SIG-M5 treated with dmso at 0.1 percent for 504 hours (cell line): ENCODE data around the gene PPP1CC.
A peak's percentile ranks its signal among the peaks of the same experiment; 100 is the strongest.
"Not testable (repeated sequence)": the region's sequence is repeated elsewhere in the genome, so short reads cannot be mapped to it uniquely, and the experiment has no call there.

Experiments used
- DNase-seq: peaks from one replicate; lab custom pipeline; 2025; ENCODE audit not compliant: unreplicated experiment; lab: John Stamatoyannopoulos, UW

PPP1CC gene

GRCh38 chr12:110756611-110757010, 13.9 kb upstream of the PPP1CC start:
- no peak for DNase-seq

- no peak for DNase-seq
These were observed 11.6 kb upstream of the PPP1CC start for GRCh38 chr12:110754101-110754793.

- no peak for DNase-seq
These were observed 8.2 kb upstream of the PPP1CC start for GRCh38 chr12:110750784-110751461.

GRCh38 chr12:110746550-110746949, 3.9 kb upstream of the PPP1CC start:
- DNase-seq: no peak

- no peak for DNase-seq
These were observed 3.0 kb upstream of the PPP1CC start for GRCh38 chr12:110745542-110746284.

GRCh38 chr12:110744601-110745264, 2.0 kb upstream of the PPP1CC start:
- no peak for DNase-seq

GRCh38 chr12:110744151-110744571, 1.5 kb upstream of the PPP1CC start:
- DNase-seq: no peak

- DNase-seq: peak; percentile 55
These were observed 941 bp upstream of the PPP1CC start for GRCh38 chr12:110743571-110744093.

- no peak for DNase-seq
These were observed 484 bp downstream of the PPP1CC start for GRCh38 chr12:110742096-110742717.

GRCh38 chr12:110741341-110742095, 1.2 kb downstream of the PPP1CC start:
- peak; percentile 58 for DNase-seq

- DNase-seq: no peak
These were observed 2.8 kb downstream of the PPP1CC start for GRCh38 chr12:110739894-110740293.

GRCh38 chr12:110739488-110739887, 3.2 kb downstream of the PPP1CC start:
- no peak for DNase-seq

GRCh38 chr12:110737532-110737931, 5.2 kb downstream of the PPP1CC start:
- no peak for DNase-seq

- not testable (repeated sequence) for DNase-seq
These were observed 5.7 kb downstream of the PPP1CC start for GRCh38 chr12:110737016-110737415.

GRCh38 chr12:110733900-110734299, 8.8 kb downstream of the PPP1CC start:
- DNase-seq: no peak

GRCh38 chr12:110733089-110733715, 9.5 kb downstream of the PPP1CC start:
- no peak for DNase-seq

GRCh38 chr12:110732572-110732971, 10.1 kb downstream of the PPP1CC start:
- DNase-seq: no peak

GRCh38 chr12:110731479-110731878, 11.2 kb downstream of the PPP1CC start:
- DNase-seq: no peak

GRCh38 chr12:110728628-110729027, 14.1 kb downstream of the PPP1CC start:
- DNase-seq: no peak
